GM23338 (cell line): ENCODE results near the gene CEBPB. TPM values are rescaled to one million over a fixed set of nuclear protein-coding genes. Genes with fewer than 3 reads are reported as not detected.

Source experiments
- ATAC-seq: fragments of 200-7000 bp; cut with Tn5 transposase; 3 replicates; pipeline ENCODE4 v1.9.1; 2020
- DNase-seq: peaks from one replicate; pipeline ENCODE4 v3.0.0-alpha.2; 2015; ENCODE audit warnings: low spot score
- H2AFZ ChIP-seq: fragments of 200-600 bp; sonication (generic); 2 replicates; pipeline ENCODE4 v1.8.0; 2016; ENCODE audit warnings: antibody characterized with exemption, mild to moderate bottlenecking, moderate library complexity
- H3F3A ChIP-seq: fragments of 200-600 bp; sonication (generic); replicated peaks from 2 replicates; pipeline ENCODE4 v1.8.0; 2017; ENCODE audit warnings: antibody characterized with exemption, mixed run types, low read depth
- H3K27ac ChIP-seq: fragments of 200-600 bp; sonication (generic); 2 replicates; pipeline ENCODE4 v1.6.1; 2016; ENCODE audit warnings: low read depth
- H3K27me3 ChIP-seq: fragments of 200-600 bp; sonication (generic); 2 replicates; pipeline ENCODE4 v1.8.0; 2016; ENCODE audit warnings: mild to moderate bottlenecking, mixed run types, moderate library complexity; ENCODE audit not compliant: insufficient read depth
- H3K36me3 ChIP-seq: fragments of 200-600 bp; sonication (generic); 2 replicates; pipeline ENCODE4 v1.8.0; 2016; ENCODE audit warnings: mild to moderate bottlenecking; ENCODE audit not compliant: insufficient read depth
- H3K4me1 ChIP-seq: fragments of 200-600 bp; sonication (generic); 2 replicates; pipeline ENCODE4 v1.8.0; 2016; ENCODE audit warnings: mild to moderate bottlenecking, moderate library complexity; ENCODE audit not compliant: insufficient read depth
- H3K4me2 ChIP-seq: fragments of 200-600 bp; sonication (generic); 2 replicates; pipeline ENCODE4 v1.7.1; 2017; ENCODE audit warnings: mixed run types
- H3K4me3 ChIP-seq: fragments of 200-600 bp; sonication (generic); 2 replicates; pipeline ENCODE4 v1.6.1; 2016; ENCODE audit warnings: mixed run types
- H3K79me2 ChIP-seq: fragments of 200-600 bp; sonication (generic); replicated peaks from 2 replicates; pipeline ENCODE4 v1.8.0; 2017; ENCODE audit warnings: mild to moderate bottlenecking; ENCODE audit not compliant: insufficient read depth
- H3K9me2 ChIP-seq: fragments of 200-600 bp; sonication (generic); 2 replicates; pipeline ENCODE4 v1.8.0; 2017; ENCODE audit not compliant: insufficient read depth
- H4K20me1 ChIP-seq: fragments of 200-600 bp; sonication (generic); replicated peaks from 2 replicates; pipeline ENCODE4 v1.8.0; 2017; ENCODE audit warnings: mild to moderate bottlenecking; ENCODE audit not compliant: insufficient read depth
- H3K27ac Mint-ChIP-seq: 2 replicates; pipeline ENCODE4 v1.8.0; 2020; ENCODE audit warnings: inconsistent platforms, mild to moderate bottlenecking, moderate library complexity, mixed read lengths
- H3K27me3 Mint-ChIP-seq: 3 replicates; pipeline ENCODE4 v1.8.0; 2022; ENCODE audit warnings: low read depth, mild to moderate bottlenecking, moderate library complexity, mixed read lengths, inconsistent platforms; ENCODE audit not compliant: insufficient read depth, poor library complexity
- H3K36me3 Mint-ChIP-seq: 3 replicates; pipeline ENCODE4 v1.8.0; 2021; ENCODE audit warnings: low read depth, mild to moderate bottlenecking, inconsistent platforms, moderate library complexity, mixed read lengths
- H3K4me1 Mint-ChIP-seq: 3 replicates; pipeline ENCODE4 v1.8.0; 2020; ENCODE audit warnings: mild to moderate bottlenecking, inconsistent platforms, mixed read lengths
- H3K4me3 Mint-ChIP-seq: 3 replicates; pipeline ENCODE4 v1.8.0; 2021; ENCODE audit warnings: moderate library complexity, mild to moderate bottlenecking, inconsistent platforms, mixed read lengths
- H3K9me3 Mint-ChIP-seq: 3 replicates; pipeline ENCODE4 v1.8.0; 2020; ENCODE audit warnings: moderate library complexity, mild to moderate bottlenecking, inconsistent platforms, mixed read lengths
- CREB1 ChIP-seq: fragments of 250-450 bp; sonication (Bioruptor Pico); IDR thresholded peaks from 2 replicates; pipeline ENCODE4 v1.5.0; 2020; ENCODE audit warnings: low read depth, mild to moderate bottlenecking, moderate library complexity
- CTCF ChIP-seq, 2 experiments: fragments of 200-600 bp in 1 of 2; sonication (generic) in 1 of 2; conservative IDR thresholded peaks; 2 replicates each; pipeline versions ENCODE4 v1.5.1 to v1.6.1; 2016 to 2017; ENCODE audit warnings: antibody characterized with exemption in 2 of 2, low read depth in 2 of 2, mild to moderate bottlenecking in 2 of 2, moderate library complexity in 1 of 2
- ETS1 ChIP-seq: IDR thresholded peaks from 2 replicates; pipeline ENCODE4 v1.6.1; 2016; ENCODE audit warnings: antibody characterized with exemption
- EZH2 ChIP-seq: fragments of 200-600 bp; sonication (generic); IDR thresholded peaks from one replicate; pipeline ENCODE4 v1.8.0; 2017; ENCODE audit warnings: antibody characterized with exemption, mild to moderate bottlenecking, low read depth; ENCODE audit not compliant: unreplicated experiment
- EZH2phosphoT487 ChIP-seq: fragments of 200-600 bp; sonication (generic); IDR thresholded peaks from one replicate; pipeline ENCODE4 v1.8.1; 2018; ENCODE audit warnings: antibody characterized with exemption; ENCODE audit not compliant: unreplicated experiment
- JUNB ChIP-seq: IDR thresholded peaks from one replicate; pipeline ENCODE4 v1.6.1; 2016; ENCODE audit warnings: antibody characterized with exemption; ENCODE audit not compliant: unreplicated experiment
- NANOG ChIP-seq: IDR thresholded peaks from 2 replicates; pipeline ENCODE4 v1.6.1; 2016; ENCODE audit warnings: antibody characterized with exemption, borderline replicate concordance
- POLR2AphosphoS5 ChIP-seq: IDR thresholded peaks from 2 replicates; pipeline ENCODE4 v1.6.1; 2016; ENCODE audit warnings: antibody characterized with exemption, low read depth
- STAT1 ChIP-seq: IDR thresholded peaks from one replicate; pipeline ENCODE4 v1.6.1; 2016; ENCODE audit warnings: antibody characterized with exemption; ENCODE audit not compliant: unreplicated experiment
- ZNF114 ChIP-seq: fragments of 250-450 bp; sonication (Bioruptor Pico); IDR thresholded peaks from 2 replicates; pipeline ENCODE4 v1.5.0; 2020; ENCODE audit warnings: mild to moderate bottlenecking, moderate library complexity
- ZNF331 ChIP-seq: fragments of 250-450 bp; sonication (Bioruptor Pico); IDR thresholded peaks from 2 replicates; pipeline ENCODE4 v1.5.0; 2020; ENCODE audit warnings: low read depth, mild to moderate bottlenecking, moderate library complexity
- long read RNA-seq: library from polyadenylated mRNA; unstranded; transcript quantifications from one replicate; pipeline ENCODE4 v2.0.0, GENCODE V29; 2020; ENCODE audit not compliant: unreplicated experiment
- polyA plus RNA-seq: library from polyadenylated mRNA; unstranded; fragments of >200 nt; fragmentation: Nextera tagmentation; extraction: Ambion mirVana; gene quantifications from 2 replicates; pipeline ENCODE4 v1.2.1, GENCODE V29; 2016
- total RNA-seq: library from RNA; depleted of rRNA; stranded (reverse); fragments of >200 nt; shearing (Covaris generic); gene quantifications from 2 replicates; pipeline ENCODE4 v1.2.3, GENCODE V29; 2014; rRNA removed
- TF ChIP-seq, protein P1 (sequence below): IDR thresholded peaks from one replicate; pipeline ENCODE4 v1.6.1; 2018; ENCODE audit warnings: antibody characterized with exemption; ENCODE audit not compliant: unreplicated experiment
- TF ChIP-seq, protein P2 (sequence below): fragments of 250-450 bp; sonication (Bioruptor Pico); IDR thresholded peaks from 2 replicates; pipeline ENCODE4 v1.5.0; 2020; ENCODE audit warnings: mild to moderate bottlenecking, moderate library complexity

CEBPB gene
- total RNA-seq = 20.5 and 25.4 TPM in 2 replicates
- 20.6 and 23.7 TPM in 2 replicates for polyA plus RNA-seq
- long read RNA-seq, transcript CEBPB-201 (1 exons, 1,956 nt) = major isoform, 25 of 26 reads
- long read RNA-seq, partial matches to known transcripts = 0 of 26 reads
- long read RNA-seq, other reads (novel, unspliced or antisense) = 1 of 26 reads

- Histone ChIP-seq H3K4me2 (peak within 1 kb of the TSS; percentile 100), H3K4me3 (peak within 1 kb of the TSS; percentile 90), H4K20me1 (no peaks in the 10 kb centered on the region; the same call in 1 of the 2 replicates), H3K27ac (no peak within 1 kb of the TSS), H3F3A (0 out of 2 replicates have a peak, but pooled peaks cover 8% of the 10 kb centered on the region), H3K36me3 (no peaks in the 10 kb centered on the region), H3K27me3 (no peaks in the 10 kb centered on the region), H3K79me2 (peaks cover 29% of the 10 kb centered on the region), H3K9me2 (no peaks in the 10 kb centered on the region), H2AFZ (0 out of 2 replicates have a peak within 1 kb of the TSS, but pooled peaks have one; percentile 38), H3K4me1 (peaks cover 30% of the 10 kb centered on the region)
- peak; percentile 95 for DNase-seq
- Mint-ChIP-seq H3K27me3 (peaks cover 24% of the 10 kb centered on the region), H3K4me3 (peak within 1 kb of the TSS; percentile 87), H3K27ac (peak within 1 kb of the TSS; percentile 95), H3K36me3 (peaks cover 24% of the 10 kb centered on the region), H3K4me1 (peaks cover 43% of the 10 kb centered on the region), H3K9me3 (no peaks in the 10 kb centered on the region)
- ATAC-seq = peak; percentile 64
- peak; percentile 65 for TF ChIP-seq POLR2AphosphoS5
- TF ChIP-seq CTCF (conservative IDR thresholded peaks at IDR 0.05; ENCODE audit: low read depth in 2 of 2) = peak; percentile 56 to 78
- TF ChIP-seq ETS1 = no peak
- TF ChIP-seq STAT1 = no peak
- no peak for TF ChIP-seq ZNF114 (CRISPR knock-in tag)
- no peak for TF ChIP-seq EZH2
- no peak for TF ChIP-seq NANOG
- no peak for TF ChIP-seq ZNF331 (CRISPR knock-in tag)
- TF ChIP-seq CREB1 = 0 out of 2 replicates have a peak, but pooled peaks have one; percentile 18
- TF ChIP-seq, protein P1, sequence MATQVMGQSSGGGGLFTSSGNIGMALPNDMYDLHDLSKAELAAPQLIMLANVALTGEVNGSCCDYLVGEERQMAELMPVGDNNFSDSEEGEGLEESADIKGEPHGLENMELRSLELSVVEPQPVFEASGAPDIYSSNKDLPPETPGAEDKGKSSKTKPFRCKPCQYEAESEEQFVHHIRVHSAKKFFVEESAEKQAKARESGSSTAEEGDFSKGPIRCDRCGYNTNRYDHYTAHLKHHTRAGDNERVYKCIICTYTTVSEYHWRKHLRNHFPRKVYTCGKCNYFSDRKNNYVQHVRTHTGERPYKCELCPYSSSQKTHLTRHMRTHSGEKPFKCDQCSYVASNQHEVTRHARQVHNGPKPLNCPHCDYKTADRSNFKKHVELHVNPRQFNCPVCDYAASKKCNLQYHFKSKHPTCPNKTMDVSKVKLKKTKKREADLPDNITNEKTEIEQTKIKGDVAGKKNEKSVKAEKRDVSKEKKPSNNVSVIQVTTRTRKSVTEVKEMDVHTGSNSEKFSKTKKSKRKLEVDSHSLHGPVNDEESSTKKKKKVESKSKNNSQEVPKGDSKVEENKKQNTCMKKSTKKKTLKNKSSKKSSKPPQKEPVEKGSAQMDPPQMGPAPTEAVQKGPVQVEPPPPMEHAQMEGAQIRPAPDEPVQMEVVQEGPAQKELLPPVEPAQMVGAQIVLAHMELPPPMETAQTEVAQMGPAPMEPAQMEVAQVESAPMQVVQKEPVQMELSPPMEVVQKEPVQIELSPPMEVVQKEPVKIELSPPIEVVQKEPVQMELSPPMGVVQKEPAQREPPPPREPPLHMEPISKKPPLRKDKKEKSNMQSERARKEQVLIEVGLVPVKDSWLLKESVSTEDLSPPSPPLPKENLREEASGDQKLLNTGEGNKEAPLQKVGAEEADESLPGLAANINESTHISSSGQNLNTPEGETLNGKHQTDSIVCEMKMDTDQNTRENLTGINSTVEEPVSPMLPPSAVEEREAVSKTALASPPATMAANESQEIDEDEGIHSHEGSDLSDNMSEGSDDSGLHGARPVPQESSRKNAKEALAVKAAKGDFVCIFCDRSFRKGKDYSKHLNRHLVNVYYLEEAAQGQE = no peak
- TF ChIP-seq EZH2phosphoT487 = no peak
- no peak for TF ChIP-seq JUNB
- TF ChIP-seq, protein P2, sequence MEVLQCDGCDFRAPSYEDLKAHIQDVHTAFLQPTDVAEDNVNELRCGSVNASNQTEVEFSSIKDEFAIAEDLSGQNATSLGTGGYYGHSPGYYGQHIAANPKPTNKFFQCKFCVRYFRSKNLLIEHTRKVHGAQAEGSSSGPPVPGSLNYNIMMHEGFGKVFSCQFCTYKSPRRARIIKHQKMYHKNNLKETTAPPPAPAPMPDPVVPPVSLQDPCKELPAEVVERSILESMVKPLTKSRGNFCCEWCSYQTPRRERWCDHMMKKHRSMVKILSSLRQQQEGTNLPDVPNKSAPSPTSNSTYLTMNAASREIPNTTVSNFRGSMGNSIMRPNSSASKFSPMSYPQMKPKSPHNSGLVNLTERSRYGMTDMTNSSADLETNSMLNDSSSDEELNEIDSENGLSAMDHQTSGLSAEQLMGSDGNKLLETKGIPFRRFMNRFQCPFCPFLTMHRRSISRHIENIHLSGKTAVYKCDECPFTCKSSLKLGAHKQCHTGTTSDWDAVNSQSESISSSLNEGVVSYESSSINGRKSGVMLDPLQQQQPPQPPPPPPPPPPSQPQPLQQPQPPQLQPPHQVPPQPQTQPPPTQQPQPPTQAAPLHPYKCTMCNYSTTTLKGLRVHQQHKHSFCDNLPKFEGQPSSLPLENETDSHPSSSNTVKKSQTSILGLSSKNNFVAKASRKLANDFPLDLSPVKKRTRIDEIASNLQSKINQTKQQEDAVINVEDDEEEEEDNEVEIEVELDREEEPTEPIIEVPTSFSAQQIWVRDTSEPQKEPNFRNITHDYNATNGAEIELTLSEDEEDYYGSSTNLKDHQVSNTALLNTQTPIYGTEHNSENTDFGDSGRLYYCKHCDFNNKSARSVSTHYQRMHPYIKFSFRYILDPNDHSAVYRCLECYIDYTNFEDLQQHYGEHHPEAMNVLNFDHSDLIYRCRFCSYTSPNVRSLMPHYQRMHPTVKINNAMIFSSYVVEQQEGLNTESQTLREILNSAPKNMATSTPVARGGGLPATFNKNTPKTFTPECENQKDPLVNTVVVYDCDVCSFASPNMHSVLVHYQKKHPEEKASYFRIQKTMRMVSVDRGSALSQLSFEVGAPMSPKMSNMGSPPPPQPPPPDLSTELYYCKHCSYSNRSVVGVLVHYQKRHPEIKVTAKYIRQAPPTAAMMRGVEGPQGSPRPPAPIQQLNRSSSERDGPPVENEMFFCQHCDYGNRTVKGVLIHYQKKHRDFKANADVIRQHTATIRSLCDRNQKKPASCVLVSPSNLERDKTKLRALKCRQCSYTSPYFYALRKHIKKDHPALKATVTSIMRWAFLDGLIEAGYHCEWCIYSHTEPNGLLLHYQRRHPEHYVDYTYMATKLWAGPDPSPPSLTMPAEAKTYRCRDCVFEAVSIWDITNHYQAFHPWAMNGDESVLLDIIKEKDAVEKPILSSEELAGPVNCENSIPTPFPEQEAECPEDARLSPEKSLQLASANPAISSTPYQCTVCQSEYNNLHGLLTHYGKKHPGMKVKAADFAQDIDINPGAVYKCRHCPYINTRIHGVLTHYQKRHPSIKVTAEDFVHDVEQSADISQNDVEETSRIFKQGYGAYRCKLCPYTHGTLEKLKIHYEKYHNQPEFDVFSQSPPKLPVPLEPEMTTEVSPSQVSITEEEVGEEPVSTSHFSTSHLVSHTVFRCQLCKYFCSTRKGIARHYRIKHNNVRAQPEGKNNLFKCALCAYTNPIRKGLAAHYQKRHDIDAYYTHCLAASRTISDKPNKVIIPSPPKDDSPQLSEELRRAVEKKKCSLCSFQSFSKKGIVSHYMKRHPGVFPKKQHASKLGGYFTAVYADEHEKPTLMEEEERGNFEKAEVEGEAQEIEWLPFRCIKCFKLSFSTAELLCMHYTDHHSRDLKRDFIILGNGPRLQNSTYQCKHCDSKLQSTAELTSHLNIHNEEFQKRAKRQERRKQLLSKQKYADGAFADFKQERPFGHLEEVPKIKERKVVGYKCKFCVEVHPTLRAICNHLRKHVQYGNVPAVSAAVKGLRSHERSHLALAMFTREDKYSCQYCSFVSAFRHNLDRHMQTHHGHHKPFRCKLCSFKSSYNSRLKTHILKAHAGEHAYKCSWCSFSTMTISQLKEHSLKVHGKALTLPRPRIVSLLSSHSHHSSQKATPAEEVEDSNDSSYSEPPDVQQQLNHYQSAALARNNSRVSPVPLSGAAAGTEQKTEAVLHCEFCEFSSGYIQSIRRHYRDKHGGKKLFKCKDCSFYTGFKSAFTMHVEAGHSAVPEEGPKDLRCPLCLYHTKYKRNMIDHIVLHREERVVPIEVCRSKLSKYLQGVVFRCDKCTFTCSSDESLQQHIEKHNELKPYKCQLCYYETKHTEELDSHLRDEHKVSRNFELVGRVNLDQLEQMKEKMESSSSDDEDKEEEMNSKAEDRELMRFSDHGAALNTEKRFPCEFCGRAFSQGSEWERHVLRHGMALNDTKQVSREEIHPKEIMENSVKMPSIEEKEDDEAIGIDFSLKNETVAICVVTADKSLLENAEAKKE (CRISPR knock-in tag) = no peak
These were observed at the start of gene CEBPB for GRCh38 chr20:50190251-50191064. Gene CEBPB, plus strand, starts transcription at chr20:50190830. Its CDS starts 204 bp downstream, at chr20:50191034.
